K562 (cell line): Measurements from ENCODE around the gene ELMOD1. TPM values are rescaled to one million over a fixed set of nuclear protein-coding genes. Genes with fewer than 3 reads are reported as not detected.

ENCODE experiments used
- ATAC-seq: fragments of 200-7000 bp; cut with Tn5 transposase; 3 replicates; pipeline ENCODE4 v1.9.1; 2020; ENCODE audit warnings: moderate library complexity
- BruUV-seq: library from RNA; stranded (reverse); fragments of 400-500 nt; replicated peaks from 2 replicates; lab custom pipeline; 2021; lab: Mats Ljungman, UMichigan
- CTCF ChIA-PET: fragments of 300-600 bp; formaldehyde crosslinking; extraction: SDS; loops from one replicate; lab custom pipeline; 2021; ENCODE audit warnings: low intra/inter-chr PET ratio; lab: Yijun Ruan, JAX
- POLR2A ChIA-PET: fragments of 300-600, 350-650 bp; sonication (Branson Sonifier 250); formaldehyde crosslinking; extraction: SDS; loops from one replicate; lab custom pipeline; 2021; ENCODE audit warnings: antibody characterized with exemption, inconsistent platforms; lab: Yijun Ruan, JAX
- DNase-seq, 4 experiments: peaks; one replicate each; pipeline versions ENCODE4 v3.0.0 to v3.0.0-alpha.2; 2011 to 2018; ENCODE audit warnings: low spot score in 3 of 4, mixed read lengths in 3 of 4; ENCODE audit errors: extremely low read depth in 1 of 4
- FAIRE-seq: peaks from 2 replicates; lab custom pipeline; 2011; peaks lifted over from hg19 to GRCh38; lab: Jason Lieb, UNC
- H2AFZ ChIP-seq: 2 replicates; pipeline ENCODE4 v1.6.0; 2011; ENCODE audit warnings: low read depth, low read length, control low read depth, inconsistent platforms
- H3K27ac ChIP-seq: fragments of 200-600 bp; 3 replicates; pipeline ENCODE4 v1.8.0; 2011; ENCODE audit warnings: low read depth, mild to moderate bottlenecking, control low read depth, inconsistent platforms, low read length, moderate library complexity, mixed read lengths; ENCODE audit errors: extremely low read depth
- H3K27me3 ChIP-seq, 2 experiments: fragments of 300-600 bp in 1 of 2; 2 replicates in 1 of 2; 3 replicates in 1 of 2; pipeline versions ENCODE4 v1.6.0 to v1.8.0; 2011; ENCODE audit warnings: inconsistent platforms in 2 of 2, low read length in 2 of 2, mild to moderate bottlenecking in 1 of 2, mixed read lengths in 1 of 2, moderate library complexity in 1 of 2; ENCODE audit not compliant: control insufficient read depth in 2 of 2, insufficient read depth in 2 of 2
- H3K36me3 ChIP-seq: fragments of 300-600 bp; 3 replicates; pipeline ENCODE4 v1.8.0; 2011; ENCODE audit warnings: mild to moderate bottlenecking, low read length, inconsistent platforms; ENCODE audit not compliant: control insufficient read depth, insufficient read depth
- H3K4me1 ChIP-seq, 2 experiments: fragments of 200-600 bp in 1 of 2; replicated peaks in 1 of 2; 2 replicates in 1 of 2; 3 replicates in 1 of 2; pipeline versions ENCODE4 v1.5.1 to v1.8.0; 2011; ENCODE audit warnings: inconsistent platforms in 2 of 2, low read length in 2 of 2, mild to moderate bottlenecking in 1 of 2, mixed read lengths in 1 of 2, moderate library complexity in 1 of 2; ENCODE audit not compliant: control insufficient read depth in 2 of 2, insufficient read depth in 2 of 2
- H3K4me2 ChIP-seq: 2 replicates; pipeline ENCODE4 v1.6.1; 2011; ENCODE audit warnings: low read length, control low read depth, inconsistent platforms, mixed read lengths; ENCODE audit not compliant: insufficient read depth
- H3K4me3 ChIP-seq: fragments of 200-600 bp; sonication (generic), shearing (Covaris generic); 2 replicates; pipeline ENCODE4 v1.5.1; 2016; ENCODE audit warnings: control low read depth, inconsistent platforms
- H3K79me2 ChIP-seq: fragments of 200-600 bp; 3 replicates; pipeline ENCODE4 v1.8.0; 2011; ENCODE audit warnings: low read length, inconsistent platforms; ENCODE audit not compliant: control insufficient read depth, insufficient read depth
- H3K9ac ChIP-seq, 2 experiments: 2 replicates each; pipeline versions ENCODE4 v1.6.0 to v1.6.1; 2011; ENCODE audit warnings: low read depth in 2 of 2, low read length in 2 of 2, control low read depth in 1 of 2, inconsistent platforms in 1 of 2, mild to moderate bottlenecking in 1 of 2, mixed read lengths in 1 of 2; ENCODE audit not compliant: insufficient read depth in 1 of 2
- H3K9me1 ChIP-seq: one replicate; pipeline ENCODE4 v1.6.0; 2011; ENCODE audit warnings: inconsistent platforms, mild to moderate bottlenecking, low read length, moderate library complexity; ENCODE audit not compliant: control insufficient read depth, insufficient read depth
- H3K9me3 ChIP-seq: replicated peaks from 2 replicates; pipeline ENCODE4 v1.5.1; 2011; ENCODE audit warnings: low read depth, low read length, inconsistent platforms; ENCODE audit not compliant: control insufficient read depth, insufficient read depth
- H4K20me1 ChIP-seq: replicated peaks from 2 replicates; pipeline ENCODE4 v1.6.1; 2011; ENCODE audit warnings: low read length, inconsistent platforms, mixed read lengths; ENCODE audit not compliant: control insufficient read depth, insufficient read depth
- ESRRA ChIP-seq: fragments of 450-650 bp; IDR thresholded peaks from 2 replicates; pipeline ENCODE4 v1.6.1; 2014; ENCODE audit warnings: low read depth, mild to moderate bottlenecking, moderate library complexity, borderline replicate concordance
- HINFP ChIP-seq: fragments of 450-650 bp; conservative IDR thresholded peaks from 2 replicates; pipeline ENCODE4 v1.6.1; 2016; ENCODE audit warnings: missing genetic modification characterization, low read depth, mild to moderate bottlenecking, control low read depth, missing compliant biosample characterization
- KDM1A ChIP-seq, 2 experiments: fragments of 450-650 bp; IDR thresholded peaks; 2 replicates each; pipeline ENCODE4 v1.6.1; 2016; ENCODE audit warnings: mild to moderate bottlenecking in 2 of 2
- NCOA2 ChIP-seq, 2 experiments: fragments of 450-650 bp; IDR thresholded peaks; 2 replicates each; pipeline ENCODE4 v1.6.1; 2018; ENCODE audit warnings: mild to moderate bottlenecking in 2 of 2, moderate library complexity in 1 of 2; ENCODE audit not compliant: partially characterized antibody in 2 of 2
- NR0B1 ChIP-seq: fragments of 450-650 bp; IDR thresholded peaks from one replicate; pipeline ENCODE4 v1.6.1; 2018; ENCODE audit warnings: mild to moderate bottlenecking, moderate library complexity; ENCODE audit not compliant: partially characterized antibody
- RBM25 ChIP-seq: fragments of 200-400 bp; formaldehyde crosslinking; IDR thresholded peaks from 2 replicates; pipeline ENCODE4 v1.6.1; 2018; ENCODE audit warnings: low read length, low read depth, moderate library complexity; ENCODE audit not compliant: severe bottlenecking
- SIN3A ChIP-seq, 2 experiments: fragments of 150-350 bp in 1 of 2; IDR thresholded peaks; 2 replicates each; pipeline ENCODE4 v1.6.1; 2011 to 2016; ENCODE audit warnings: borderline replicate concordance in 2 of 2, low read depth in 2 of 2, low read length in 2 of 2, mild to moderate bottlenecking in 2 of 2, moderate library complexity in 2 of 2; ENCODE audit not compliant: control insufficient read depth in 1 of 2
- XRCC3 ChIP-seq: fragments of 450-650 bp; IDR thresholded peaks from 2 replicates; pipeline ENCODE4 v1.6.1; 2017; ENCODE audit warnings: mild to moderate bottlenecking, moderate library complexity
- YBX1 ChIP-seq: fragments of 450-650 bp; IDR thresholded peaks from 2 replicates; pipeline ENCODE4 v1.7.1; 2016; ENCODE audit warnings: mild to moderate bottlenecking
- ZBTB5 ChIP-seq: fragments of 450-650 bp; IDR thresholded peaks from 2 replicates; pipeline ENCODE4 v1.6.1; 2017; ENCODE audit warnings: antibody characterized with exemption
- ZNF217 ChIP-seq: sonication (generic); formaldehyde crosslinking; IDR thresholded peaks from 2 replicates; pipeline ENCODE4 v1.8.0; 2022; ENCODE audit warnings: mild to moderate bottlenecking, missing genetic modification reagents
- ZNF239 ChIP-seq: fragments of 250-450 bp; sonication (Bioruptor Pico); IDR thresholded peaks from 2 replicates; pipeline ENCODE4 v1.4.0; 2020; ENCODE audit warnings: mild to moderate bottlenecking
- WGBS: fragments of 100-300 bp; shearing (Covaris generic); methylation state at CpG from one replicate; pipeline ENCODE4 v1.1.6; 2016; ENCODE audit warnings: low coverage, mixed read lengths; ENCODE audit not compliant: insufficient coverage; ENCODE audit errors: missing lambda C conversion rate; 5-methylcytosine and 5-hydroxymethylcytosine counted together
- in situ Hi-C: fragments of 300-500 bp; cut with MboI; formaldehyde crosslinking; loops from 4 replicates; pipeline ENCODE4 v1.15.0; 2018; ENCODE audit warnings: inconsistent platforms, mixed read lengths
- intact Hi-C: fragments of 100-400 bp; cut with micrococcal nuclease; formaldehyde crosslinking; loops from 2 replicates; pipeline ENCODE4 v1.14.2; 2022
- polyA plus RNA-seq, 8 experiments: library from polyadenylated mRNA; depleted of rRNA in 4 of 8; stranded (reverse) in 5 of 8; unstranded in 3 of 8; fragments of >200 nt; fragmentation: Nextera tagmentation in 2 of 8; fragmentation: Illumina TruSeq in 1 of 8; extraction: Ambion mirVana in 2 of 8; extraction: Trizol in 1 of 8; gene quantifications; 2 replicates each; pipeline versions ENCODE4 v1.2.1 to v1.2.3, GENCODE V29; 2011 to 2014; ENCODE audit warnings: inconsistent platforms in 1 of 8, missing spikeins in 1 of 8
- total RNA-seq, 7 experiments: library from RNA; depleted of rRNA in 6 of 7; stranded (reverse); fragments of >200 nt in 6 of 7; fragmentation: Illumina TruSeq in 2 of 7; extraction: Trizol in 2 of 7; gene quantifications; 2 replicates each; pipeline versions ENCODE4 v1.2.1 to v1.2.3, GENCODE V29; 2011 to 2021; ENCODE audit warnings: low replicate concordance in 1 of 7

ELMOD1 gene
- total and polyA plus RNA-seq, 9 of the 15 experiments (the other 6 are each of a cell fraction or from before 2014, with no cell fraction given): not detected

GRCh38 chr11:107682572-107682971 lies 91.6 kb downstream of the ELMOD1 start:
- TF ChIP-seq SIN3A (IDR thresholded peaks at IDR 0.05; ENCODE audit: borderline replicate concordance in 2 of 2, control insufficient read depth in 1 of 2, low read depth in 2 of 2, low read length in 2 of 2): no peak
- TF ChIP-seq ZBTB5: no peak
- TF ChIP-seq NCOA2 (IDR thresholded peaks at IDR 0.05; ENCODE audit: partially characterized antibody in 2 of 2): no peak
- no peak for TF ChIP-seq ZNF217 (CRISPR knock-in tag)
- no peak for TF ChIP-seq ZNF239 (CRISPR knock-in tag)
- TF ChIP-seq HINFP (tag): no peak
- no peak for TF ChIP-seq RBM25
- TF ChIP-seq YBX1: no peak
- no peak for TF ChIP-seq XRCC3
- TF ChIP-seq NR0B1: no peak
- no peak for TF ChIP-seq KDM1A (IDR thresholded peaks at IDR 0.05)
- no peak for TF ChIP-seq ESRRA
- ATAC-seq: no peak
- in situ Hi-C loops: loop anchor here (10.0 kb wide), 1 partner anchor 128 kb away; no protein-coding TSS in a partner anchor
- Histone ChIP-seq H3K9me3 (no peaks in the 10 kb centered on the region), H3K9me1 (no peaks in the 10 kb centered on the region), H3K4me3 (no peak overlapping the region), H2AFZ (no peak overlapping the region), H4K20me1 (no peaks in the 10 kb centered on the region), H3K4me2 (no peak overlapping the region), H3K4me1 (no peaks in the 10 kb centered on the region), H3K9ac (no peak overlapping the region), H3K27ac (no peak overlapping the region), H3K36me3 (no peaks in the 10 kb centered on the region), H3K79me2 (no peaks in the 10 kb centered on the region), H3K27me3 (peaks cover 3 to 5% of the 10 kb centered on the region in 2 experiments; a peak in 4 of 5 replicates)
- intact Hi-C loops: loop anchor here (10.0 kb wide), 1 partner anchor 92 kb away; no protein-coding TSS in a partner anchor
- ChIA-PET POLR2A (interaction anchor here (0.6 to 1.6 kb wide), 2 partner anchors 9 to 11 kb away, joined by 3 to 6 read pairs; no protein-coding TSS in a partner anchor), CTCF (no interaction called here)
- no TSS peak for BruUV-seq
- no peak for FAIRE-seq
- DNase-seq: no peak
- WGBS: 0% methylated on average over 5 of the region's 5 CpGs
